HepG2 (cell line): Measurements from ENCODE around the gene PFN4. TPM values are rescaled to one million over a fixed set of nuclear protein-coding genes. Genes with fewer than 3 reads are reported as not detected.
A peak's percentile ranks its signal among the peaks of the same experiment; 100 is the strongest.
"Not testable (repeated sequence)": the region's sequence is repeated elsewhere in the genome, so short reads cannot be mapped to it uniquely, and the experiment has no call there.

Experiments
- ARNT2 ChIP-seq: sonication (generic); formaldehyde crosslinking; IDR thresholded peaks from 2 replicates; pipeline ENCODE4 v1.8.0; 2022; ENCODE audit warnings: mild to moderate bottlenecking, low read depth, missing genetic modification reagents, moderate library complexity
- ATF7-NPFF ChIP-seq: sonication (generic); formaldehyde crosslinking; IDR thresholded peaks from 2 replicates; pipeline ENCODE4 v1.8.1; 2023; ENCODE audit warnings: mild to moderate bottlenecking, low read depth, missing genetic modification reagents, moderate library complexity
- HNF4G ChIP-seq, 2 experiments: sonication (generic) in 1 of 2; formaldehyde crosslinking in 1 of 2; IDR thresholded peaks; 2 replicates each; pipeline versions ENCODE4 v1.4.0 to v1.6.1; 2011 to 2020; ENCODE audit warnings: borderline replicate concordance in 2 of 2, low read depth in 2 of 2, mild to moderate bottlenecking in 2 of 2, low read length in 1 of 2, missing genetic modification reagents in 1 of 2, moderate library complexity in 1 of 2
- HOXD1 ChIP-seq: sonication (generic); formaldehyde crosslinking; IDR thresholded peaks from 2 replicates; pipeline ENCODE4 v1.5.0; 2020; ENCODE audit warnings: missing genetic modification reagents
- MTA1 ChIP-seq: sonication (generic); formaldehyde crosslinking; IDR thresholded peaks from 2 replicates; pipeline ENCODE4 v1.4.0; 2020; ENCODE audit warnings: missing genetic modification reagents, mild to moderate bottlenecking, borderline replicate concordance
- SALL1 ChIP-seq: sonication (generic); formaldehyde crosslinking; IDR thresholded peaks from 2 replicates; pipeline ENCODE4 v1.8.0; 2022; ENCODE audit warnings: mild to moderate bottlenecking, missing genetic modification reagents
- TARDBP ChIP-seq: sonication (generic); formaldehyde crosslinking; IDR thresholded peaks from 2 replicates; pipeline ENCODE4 v1.8.0; 2022; ENCODE audit warnings: mild to moderate bottlenecking, missing genetic modification reagents
- ZFY ChIP-seq: sonication (generic); formaldehyde crosslinking; IDR thresholded peaks from 2 replicates; pipeline ENCODE4 v1.4.0; 2020; ENCODE audit warnings: missing genetic modification reagents
- ZNF232 ChIP-seq: sonication (generic); formaldehyde crosslinking; IDR thresholded peaks from 2 replicates; pipeline ENCODE4 v1.4.0; 2020; ENCODE audit warnings: missing genetic modification reagents, borderline replicate concordance
- polyA plus RNA-seq, 8 experiments: library from polyadenylated mRNA; depleted of rRNA in 3 of 8; stranded (reverse) in 7 of 8; unstranded in 1 of 8; fragments of >200 nt; fragmentation: Illumina TruSeq in 4 of 8; extraction: Trizol in 4 of 8; gene quantifications; 2 replicates each; pipeline versions ENCODE4 v1.2.1 to v1.2.3, GENCODE V29; 2011 to 2016; ENCODE audit warnings: low read depth in 4 of 8, missing spikeins in 1 of 8, mixed read lengths in 1 of 8; ENCODE audit not compliant: insufficient read depth in 1 of 8
- total RNA-seq, 5 experiments: library from RNA; depleted of rRNA; stranded (reverse); fragments of >200 nt; fragmentation: Illumina TruSeq; extraction: Trizol; gene quantifications; 2 replicates each; pipeline ENCODE4 v1.2.3, GENCODE V29; 2016; ENCODE audit warnings: low read depth in 1 of 5
- TF ChIP-seq, protein P1 (sequence below): sonication (generic); formaldehyde crosslinking; IDR thresholded peaks from 2 replicates; pipeline ENCODE4 v1.5.0; 2020; ENCODE audit warnings: mild to moderate bottlenecking, missing genetic modification reagents, borderline replicate concordance
- TF ChIP-seq, protein P2 (sequence below): sonication (generic); formaldehyde crosslinking; IDR thresholded peaks from 2 replicates; pipeline ENCODE4 v1.4.0; 2020; ENCODE audit warnings: missing genetic modification reagents, borderline replicate concordance
- TF ChIP-seq, protein P3 (sequence below): sonication (generic); formaldehyde crosslinking; conservative IDR thresholded peaks from 2 replicates; pipeline ENCODE4 v1.4.0; 2020; ENCODE audit warnings: mild to moderate bottlenecking, missing genetic modification reagents, moderate library complexity
- TF ChIP-seq, protein P4 (sequence below): sonication (generic); formaldehyde crosslinking; IDR thresholded peaks from 2 replicates; pipeline ENCODE4 v1.4.0; 2020; ENCODE audit warnings: mild to moderate bottlenecking, missing genetic modification reagents
- TF ChIP-seq, protein P5 (sequence below): IDR thresholded peaks from 2 replicates; pipeline ENCODE4 v1.6.1; 2012; ENCODE audit warnings: inconsistent platforms

Gene PFN4
- total and polyA plus RNA-seq, 2 of the 13 experiments (the other 11 are each of a cell fraction or from before 2014, with no cell fraction given), result 0.12 to 0.20 TPM

DNA sequence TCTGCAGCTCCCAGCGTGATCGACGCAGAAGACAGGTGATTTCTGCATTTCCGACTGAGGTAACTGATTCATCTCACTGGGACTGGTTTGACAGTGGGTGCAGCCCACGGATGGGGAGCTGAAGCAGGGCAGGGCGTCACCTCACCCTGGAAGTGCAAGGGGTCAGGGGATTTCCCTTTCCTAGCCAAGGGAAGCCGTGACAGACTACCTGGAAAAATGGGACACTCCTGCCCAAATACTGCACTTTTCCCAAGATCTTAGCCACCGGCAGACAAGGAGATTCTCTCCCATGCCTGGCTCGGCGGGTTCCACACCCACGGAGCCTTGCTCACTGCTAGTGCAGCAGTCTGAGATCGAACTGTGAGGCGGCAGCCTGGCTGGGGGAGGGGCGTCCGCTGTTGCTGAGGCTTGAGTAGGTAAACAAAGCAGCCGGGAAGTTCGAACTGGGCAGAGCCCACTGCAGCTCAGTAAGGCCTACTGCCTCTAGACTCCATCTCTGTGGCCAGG is 27.9 kb downstream of the PFN4 start (continued):
- TF ChIP-seq, protein P1, sequence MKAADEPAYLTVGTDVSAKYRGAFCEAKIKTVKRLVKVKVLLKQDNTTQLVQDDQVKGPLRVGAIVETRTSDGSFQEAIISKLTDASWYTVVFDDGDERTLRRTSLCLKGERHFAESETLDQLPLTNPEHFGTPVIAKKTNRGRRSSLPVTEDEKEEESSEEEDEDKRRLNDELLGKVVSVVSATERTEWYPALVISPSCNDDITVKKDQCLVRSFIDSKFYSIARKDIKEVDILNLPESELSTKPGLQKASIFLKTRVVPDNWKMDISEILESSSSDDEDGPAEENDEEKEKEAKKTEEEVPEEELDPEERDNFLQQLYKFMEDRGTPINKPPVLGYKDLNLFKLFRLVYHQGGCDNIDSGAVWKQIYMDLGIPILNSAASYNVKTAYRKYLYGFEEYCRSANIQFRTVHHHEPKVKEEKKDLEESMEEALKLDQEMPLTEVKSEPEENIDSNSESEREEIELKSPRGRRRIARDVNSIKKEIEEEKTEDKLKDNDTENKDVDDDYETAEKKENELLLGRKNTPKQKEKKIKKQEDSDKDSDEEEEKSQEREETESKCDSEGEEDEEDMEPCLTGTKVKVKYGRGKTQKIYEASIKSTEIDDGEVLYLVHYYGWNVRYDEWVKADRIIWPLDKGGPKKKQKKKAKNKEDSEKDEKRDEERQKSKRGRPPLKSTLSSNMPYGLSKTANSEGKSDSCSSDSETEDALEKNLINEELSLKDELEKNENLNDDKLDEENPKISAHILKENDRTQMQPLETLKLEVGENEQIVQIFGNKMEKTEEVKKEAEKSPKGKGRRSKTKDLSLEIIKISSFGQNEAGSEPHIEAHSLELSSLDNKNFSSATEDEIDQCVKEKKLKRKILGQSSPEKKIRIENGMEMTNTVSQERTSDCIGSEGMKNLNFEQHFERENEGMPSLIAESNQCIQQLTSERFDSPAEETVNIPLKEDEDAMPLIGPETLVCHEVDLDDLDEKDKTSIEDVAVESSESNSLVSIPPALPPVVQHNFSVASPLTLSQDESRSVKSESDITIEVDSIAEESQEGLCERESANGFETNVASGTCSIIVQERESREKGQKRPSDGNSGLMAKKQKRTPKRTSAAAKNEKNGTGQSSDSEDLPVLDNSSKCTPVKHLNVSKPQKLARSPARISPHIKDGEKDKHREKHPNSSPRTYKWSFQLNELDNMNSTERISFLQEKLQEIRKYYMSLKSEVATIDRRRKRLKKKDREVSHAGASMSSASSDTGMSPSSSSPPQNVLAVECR (CRISPR knock-in tag), result peak; percentile 75; the same call in 1 of the 2 replicates
- TF ChIP-seq ARNT2 (CRISPR knock-in tag) (0 out of 2 replicates have a peak, but pooled peaks have one; percentile 34), ZFY (CRISPR knock-in tag) (peak; percentile 61), ZNF232 (CRISPR knock-in tag) (0 out of 2 replicates have a peak, but pooled peaks have one; percentile 18), MTA1 (CRISPR knock-in tag) (peak; percentile 41; the same call in 1 of the 2 replicates), SALL1 (CRISPR knock-in tag) (peak; percentile 63), TARDBP (CRISPR knock-in tag) (peak; percentile 22; the same call in 1 of the 2 replicates), HNF4G (CRISPR knock-in tag; IDR thresholded peaks at IDR 0.05; ENCODE audit: borderline replicate concordance, low read depth) (peak; percentile 31; the same call in 1 of the 2 replicates), ATF7-NPFF (CRISPR knock-in tag) (peak; percentile 68; the same call in 1 of the 2 replicates), HOXD1 (CRISPR knock-in tag) (0 out of 2 replicates have a peak, but pooled peaks have one; percentile 7)
- TF ChIP-seq, protein P2, sequence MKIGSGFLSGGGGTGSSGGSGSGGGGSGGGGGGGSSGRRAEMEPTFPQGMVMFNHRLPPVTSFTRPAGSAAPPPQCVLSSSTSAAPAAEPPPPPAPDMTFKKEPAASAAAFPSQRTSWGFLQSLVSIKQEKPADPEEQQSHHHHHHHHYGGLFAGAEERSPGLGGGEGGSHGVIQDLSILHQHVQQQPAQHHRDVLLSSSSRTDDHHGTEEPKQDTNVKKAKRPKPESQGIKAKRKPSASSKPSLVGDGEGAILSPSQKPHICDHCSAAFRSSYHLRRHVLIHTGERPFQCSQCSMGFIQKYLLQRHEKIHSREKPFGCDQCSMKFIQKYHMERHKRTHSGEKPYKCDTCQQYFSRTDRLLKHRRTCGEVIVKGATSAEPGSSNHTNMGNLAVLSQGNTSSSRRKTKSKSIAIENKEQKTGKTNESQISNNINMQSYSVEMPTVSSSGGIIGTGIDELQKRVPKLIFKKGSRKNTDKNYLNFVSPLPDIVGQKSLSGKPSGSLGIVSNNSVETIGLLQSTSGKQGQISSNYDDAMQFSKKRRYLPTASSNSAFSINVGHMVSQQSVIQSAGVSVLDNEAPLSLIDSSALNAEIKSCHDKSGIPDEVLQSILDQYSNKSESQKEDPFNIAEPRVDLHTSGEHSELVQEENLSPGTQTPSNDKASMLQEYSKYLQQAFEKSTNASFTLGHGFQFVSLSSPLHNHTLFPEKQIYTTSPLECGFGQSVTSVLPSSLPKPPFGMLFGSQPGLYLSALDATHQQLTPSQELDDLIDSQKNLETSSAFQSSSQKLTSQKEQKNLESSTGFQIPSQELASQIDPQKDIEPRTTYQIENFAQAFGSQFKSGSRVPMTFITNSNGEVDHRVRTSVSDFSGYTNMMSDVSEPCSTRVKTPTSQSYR (CRISPR knock-in tag), result peak; percentile 98
- TF ChIP-seq, protein P3, sequence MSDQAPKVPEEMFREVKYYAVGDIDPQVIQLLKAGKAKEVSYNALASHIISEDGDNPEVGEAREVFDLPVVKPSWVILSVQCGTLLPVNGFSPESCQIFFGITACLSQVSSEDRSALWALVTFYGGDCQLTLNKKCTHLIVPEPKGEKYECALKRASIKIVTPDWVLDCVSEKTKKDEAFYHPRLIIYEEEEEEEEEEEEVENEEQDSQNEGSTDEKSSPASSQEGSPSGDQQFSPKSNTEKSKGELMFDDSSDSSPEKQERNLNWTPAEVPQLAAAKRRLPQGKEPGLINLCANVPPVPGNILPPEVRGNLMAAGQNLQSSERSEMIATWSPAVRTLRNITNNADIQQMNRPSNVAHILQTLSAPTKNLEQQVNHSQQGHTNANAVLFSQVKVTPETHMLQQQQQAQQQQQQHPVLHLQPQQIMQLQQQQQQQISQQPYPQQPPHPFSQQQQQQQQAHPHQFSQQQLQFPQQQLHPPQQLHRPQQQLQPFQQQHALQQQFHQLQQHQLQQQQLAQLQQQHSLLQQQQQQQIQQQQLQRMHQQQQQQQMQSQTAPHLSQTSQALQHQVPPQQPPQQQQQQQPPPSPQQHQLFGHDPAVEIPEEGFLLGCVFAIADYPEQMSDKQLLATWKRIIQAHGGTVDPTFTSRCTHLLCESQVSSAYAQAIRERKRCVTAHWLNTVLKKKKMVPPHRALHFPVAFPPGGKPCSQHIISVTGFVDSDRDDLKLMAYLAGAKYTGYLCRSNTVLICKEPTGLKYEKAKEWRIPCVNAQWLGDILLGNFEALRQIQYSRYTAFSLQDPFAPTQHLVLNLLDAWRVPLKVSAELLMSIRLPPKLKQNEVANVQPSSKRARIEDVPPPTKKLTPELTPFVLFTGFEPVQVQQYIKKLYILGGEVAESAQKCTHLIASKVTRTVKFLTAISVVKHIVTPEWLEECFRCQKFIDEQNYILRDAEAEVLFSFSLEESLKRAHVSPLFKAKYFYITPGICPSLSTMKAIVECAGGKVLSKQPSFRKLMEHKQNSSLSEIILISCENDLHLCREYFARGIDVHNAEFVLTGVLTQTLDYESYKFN (CRISPR knock-in tag), result peak; percentile 58
- TF ChIP-seq, protein P4, sequence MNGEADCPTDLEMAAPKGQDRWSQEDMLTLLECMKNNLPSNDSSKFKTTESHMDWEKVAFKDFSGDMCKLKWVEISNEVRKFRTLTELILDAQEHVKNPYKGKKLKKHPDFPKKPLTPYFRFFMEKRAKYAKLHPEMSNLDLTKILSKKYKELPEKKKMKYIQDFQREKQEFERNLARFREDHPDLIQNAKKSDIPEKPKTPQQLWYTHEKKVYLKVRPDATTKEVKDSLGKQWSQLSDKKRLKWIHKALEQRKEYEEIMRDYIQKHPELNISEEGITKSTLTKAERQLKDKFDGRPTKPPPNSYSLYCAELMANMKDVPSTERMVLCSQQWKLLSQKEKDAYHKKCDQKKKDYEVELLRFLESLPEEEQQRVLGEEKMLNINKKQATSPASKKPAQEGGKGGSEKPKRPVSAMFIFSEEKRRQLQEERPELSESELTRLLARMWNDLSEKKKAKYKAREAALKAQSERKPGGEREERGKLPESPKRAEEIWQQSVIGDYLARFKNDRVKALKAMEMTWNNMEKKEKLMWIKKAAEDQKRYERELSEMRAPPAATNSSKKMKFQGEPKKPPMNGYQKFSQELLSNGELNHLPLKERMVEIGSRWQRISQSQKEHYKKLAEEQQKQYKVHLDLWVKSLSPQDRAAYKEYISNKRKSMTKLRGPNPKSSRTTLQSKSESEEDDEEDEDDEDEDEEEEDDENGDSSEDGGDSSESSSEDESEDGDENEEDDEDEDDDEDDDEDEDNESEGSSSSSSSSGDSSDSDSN, result 0 out of 2 replicates have a peak, but pooled peaks have one; percentile 52
- not testable (repeated sequence) for TF ChIP-seq HNF4G (IDR thresholded peaks at IDR 0.05; ENCODE audit: borderline replicate concordance, low read depth, low read length)
- TF ChIP-seq, protein P5, sequence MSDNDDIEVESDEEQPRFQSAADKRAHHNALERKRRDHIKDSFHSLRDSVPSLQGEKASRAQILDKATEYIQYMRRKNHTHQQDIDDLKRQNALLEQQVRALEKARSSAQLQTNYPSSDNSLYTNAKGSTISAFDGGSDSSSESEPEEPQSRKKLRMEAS, result 0 out of 2 replicates have a peak, but pooled peaks have one; percentile 22
